Umbilical cord (tissue), 2 donors: ENCODE data around the gene NOL4L. TPM values are rescaled to one million over a fixed set of nuclear protein-coding genes. Genes with fewer than 3 reads are reported as not detected.

Source experiments
- DNase-seq: peaks from one replicate; pipeline ENCODE4 v3.0.0-alpha.2; 2015; ENCODE audit warnings: low spot score
- total RNA-seq: library from RNA; depleted of rRNA; stranded (reverse); fragments of >200 nt; gene quantifications from one replicate; pipeline ENCODE4 v1.2.3, GENCODE V29; 2014; ENCODE audit warnings: low replicate concordance; ENCODE audit not compliant: insufficient read depth

NOL4L gene
- total RNA-seq, 1 donor from 2014 or later: 6.5 TPM

DNA sequence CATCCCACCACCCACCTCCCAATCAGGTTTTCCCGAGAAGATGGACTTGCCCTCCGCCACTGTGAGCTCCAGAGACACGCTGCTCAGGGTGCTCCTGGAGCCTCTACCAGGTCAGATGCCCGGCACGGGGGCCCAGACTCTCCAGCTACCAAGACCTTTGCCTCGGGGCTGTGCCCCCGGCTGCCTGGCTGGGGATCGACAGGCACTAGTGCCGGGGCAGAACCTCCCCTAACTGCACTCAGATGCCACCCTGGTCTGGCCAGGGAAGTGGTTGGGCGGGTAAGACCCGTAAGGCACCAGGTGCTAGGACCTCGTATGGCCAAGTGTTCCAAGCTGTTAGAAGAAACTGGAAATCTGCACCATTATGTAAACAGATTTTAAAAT lies 126.3 kb downstream of the NOL4L start:
- DNase-seq: no peak

GRCh38 chr20:32458061-32458836 lies 126.9 kb downstream of the NOL4L start:
- DNase-seq: no peak

DNA sequence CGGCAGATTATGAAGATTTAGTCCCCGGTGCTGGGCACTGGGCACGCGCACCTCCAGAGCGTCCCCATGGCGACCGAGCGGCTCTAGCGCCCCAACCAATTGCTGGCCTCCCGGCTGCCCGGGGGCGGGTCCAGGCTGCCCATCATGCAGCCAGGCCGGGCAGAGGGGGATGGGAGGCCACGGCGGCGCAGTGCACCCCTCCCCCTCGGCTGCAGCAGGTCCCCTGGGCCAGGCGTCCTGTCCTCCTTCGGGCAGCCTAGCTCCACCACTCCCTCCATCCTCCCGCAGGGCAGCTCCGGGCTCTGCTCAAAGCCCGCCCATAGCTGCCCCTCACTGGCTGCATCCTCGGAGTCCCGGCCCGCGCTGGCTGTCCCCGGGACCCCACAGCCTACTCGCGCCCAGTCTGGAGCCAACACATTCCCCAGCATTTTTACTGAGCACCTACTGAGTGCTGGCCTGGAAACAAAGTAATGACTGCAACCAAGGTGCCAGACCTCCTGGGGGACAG lies 127.6 kb downstream of the NOL4L start:
- peak; percentile 85 for DNase-seq

GRCh38 chr20:32456869-32457478 lies 128.2 kb downstream of the NOL4L start:
- peak; percentile 80 for DNase-seq

GRCh38 chr20:32455901-32456701 lies 129.0 kb downstream of the NOL4L start:
- DNase-seq: no peak

DNA sequence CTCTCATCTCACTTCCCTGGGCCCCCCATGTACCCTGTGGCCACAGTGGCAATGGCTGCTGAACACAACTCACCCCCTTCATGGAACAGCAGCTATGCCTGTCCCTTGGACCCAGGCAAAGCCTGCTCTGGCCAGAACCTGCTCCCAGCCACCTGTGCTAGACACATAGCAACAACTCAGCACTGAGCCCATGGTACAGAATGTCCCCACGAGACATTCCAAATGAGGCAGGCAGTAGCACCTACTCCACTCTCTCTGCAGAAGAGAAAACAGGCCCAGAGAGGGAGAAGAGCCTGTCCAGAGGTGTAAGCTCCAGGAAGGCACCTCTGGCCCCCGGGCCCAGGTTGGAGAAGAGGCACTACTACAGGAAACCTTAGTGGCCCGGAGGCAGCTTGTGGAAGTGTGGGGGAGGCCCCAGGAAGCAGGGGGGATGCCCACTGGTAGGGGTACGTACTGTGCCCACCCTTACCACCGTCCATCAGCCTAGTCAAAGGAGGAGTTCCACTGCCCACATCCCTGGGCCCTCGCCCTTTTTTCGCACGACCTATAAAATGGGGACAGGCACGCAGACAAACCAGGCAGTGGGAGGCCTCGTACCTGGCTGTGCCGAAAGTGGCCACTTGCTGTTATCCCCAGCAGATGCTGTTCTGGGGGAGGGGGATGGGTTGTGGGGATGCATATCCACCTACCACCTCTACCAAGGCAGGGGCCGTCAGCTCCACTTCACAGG lies 129.8 kb downstream of the NOL4L start:
- no peak for DNase-seq

- no peak for DNase-seq
Observed at GRCh38 chr20:32454164-32455145, 130.7 kb downstream of the NOL4L start.

DNA sequence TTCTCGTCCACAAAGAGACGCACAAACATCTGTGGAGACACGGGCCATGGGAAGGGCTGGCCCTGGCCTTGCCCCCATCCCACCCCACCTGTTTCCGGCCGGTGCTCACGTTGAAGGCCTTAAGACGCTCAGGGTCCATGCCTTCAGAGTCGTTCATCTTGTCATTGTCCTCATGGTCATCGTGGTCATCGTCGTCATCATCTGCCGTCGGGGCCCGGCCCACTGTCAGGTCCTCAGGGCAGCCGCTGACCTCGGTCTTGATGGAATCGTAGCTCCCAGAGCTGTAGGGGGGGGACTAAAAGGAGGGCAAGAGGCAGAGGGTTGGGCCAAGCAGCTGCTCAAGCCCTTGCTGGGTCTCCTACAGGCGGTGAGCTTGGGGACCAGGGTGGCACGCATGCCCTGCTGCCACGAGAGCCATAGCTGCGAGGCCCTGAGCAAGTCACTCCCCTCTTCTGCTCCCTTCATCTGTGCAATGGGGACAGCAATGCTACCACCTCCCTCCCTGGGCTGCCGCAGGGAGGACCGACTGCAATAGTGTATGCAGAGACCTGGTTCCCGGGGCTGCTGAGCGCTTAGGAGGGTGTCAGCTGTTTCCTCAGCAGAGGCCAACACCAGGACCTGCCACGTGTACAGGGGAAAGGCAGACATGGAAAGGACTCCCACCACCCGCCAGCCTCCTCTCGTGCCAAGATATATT lies 131.5 kb downstream of the NOL4L start:
- DNase-seq: no peak

DNA sequence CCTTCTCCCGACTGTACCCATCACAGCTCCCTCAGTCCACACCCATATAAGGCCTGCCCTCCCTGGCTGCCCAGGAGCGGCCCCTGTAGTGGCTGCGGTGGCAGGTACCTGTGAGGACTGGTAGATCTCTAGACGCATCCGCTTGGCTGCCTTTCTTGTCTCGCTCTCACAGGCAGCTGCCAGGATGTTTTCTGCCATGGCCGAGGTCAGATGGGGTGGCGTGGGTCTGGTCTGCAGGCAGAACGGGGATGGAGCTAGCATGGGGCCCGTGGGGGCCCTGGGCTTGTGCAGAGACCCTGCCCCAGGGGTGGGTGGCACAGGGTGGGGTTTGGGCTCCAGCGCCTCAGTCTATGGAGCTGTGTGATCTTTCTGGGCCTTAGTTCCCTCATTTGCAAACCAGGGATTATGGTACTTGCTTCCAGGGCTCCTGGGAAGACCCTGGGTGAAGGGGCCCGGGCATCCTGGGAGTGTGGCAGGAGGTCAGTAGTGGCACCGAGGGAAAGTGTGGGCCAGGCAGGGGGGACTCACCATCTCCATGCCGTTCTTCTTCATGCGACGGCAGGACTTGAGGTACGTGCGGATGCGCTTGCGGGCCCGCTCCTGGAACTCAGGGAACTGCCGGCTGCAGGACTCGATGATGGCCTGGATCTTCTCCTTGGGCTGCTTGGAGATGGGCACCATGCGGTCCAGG lies 132.2 kb downstream of the NOL4L start:
- DNase-seq: no peak

DNA sequence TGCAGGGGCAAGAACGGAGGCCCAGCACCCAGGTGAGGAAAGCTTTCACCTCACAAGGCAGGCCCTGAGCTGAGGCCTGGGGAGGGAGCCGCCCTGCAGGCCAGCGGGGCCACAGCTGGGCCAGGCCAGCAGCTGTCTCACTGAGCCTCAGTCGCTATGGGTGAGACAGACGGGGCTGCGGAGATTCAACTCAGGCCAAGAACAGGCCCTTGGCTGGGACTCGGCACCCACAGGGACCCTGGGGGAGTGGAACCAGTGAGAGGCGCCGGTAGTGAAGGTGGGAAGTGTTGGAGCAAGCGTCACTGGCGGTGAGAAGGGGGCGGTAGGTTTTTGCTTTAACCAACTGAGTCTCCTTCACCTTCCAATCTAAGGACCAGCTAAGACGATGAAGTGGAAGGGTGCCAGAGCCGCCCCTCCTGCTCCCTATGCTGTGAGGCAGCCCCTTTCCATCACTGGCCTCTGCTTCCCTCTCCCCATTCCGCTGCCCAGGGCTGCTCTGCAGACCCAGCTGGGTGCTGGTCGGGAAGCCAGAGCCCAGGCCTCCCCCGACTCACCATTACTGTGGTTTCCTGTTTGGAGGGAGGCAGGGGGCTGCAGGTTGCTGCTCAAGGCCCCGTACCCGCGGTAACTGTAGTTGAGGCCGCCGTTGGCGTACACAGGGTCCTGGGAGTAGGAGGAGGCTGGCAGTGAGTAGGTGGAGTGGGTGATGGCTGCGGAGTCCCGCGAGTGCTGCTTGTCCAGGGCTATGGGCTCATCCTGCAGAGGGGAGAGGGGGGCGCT lies 133.3 kb downstream of the NOL4L start:
- no peak for DNase-seq

GRCh38 chr20:32451340-32451681 lies 133.8 kb downstream of the NOL4L start:
- DNase-seq: no peak

DNA sequence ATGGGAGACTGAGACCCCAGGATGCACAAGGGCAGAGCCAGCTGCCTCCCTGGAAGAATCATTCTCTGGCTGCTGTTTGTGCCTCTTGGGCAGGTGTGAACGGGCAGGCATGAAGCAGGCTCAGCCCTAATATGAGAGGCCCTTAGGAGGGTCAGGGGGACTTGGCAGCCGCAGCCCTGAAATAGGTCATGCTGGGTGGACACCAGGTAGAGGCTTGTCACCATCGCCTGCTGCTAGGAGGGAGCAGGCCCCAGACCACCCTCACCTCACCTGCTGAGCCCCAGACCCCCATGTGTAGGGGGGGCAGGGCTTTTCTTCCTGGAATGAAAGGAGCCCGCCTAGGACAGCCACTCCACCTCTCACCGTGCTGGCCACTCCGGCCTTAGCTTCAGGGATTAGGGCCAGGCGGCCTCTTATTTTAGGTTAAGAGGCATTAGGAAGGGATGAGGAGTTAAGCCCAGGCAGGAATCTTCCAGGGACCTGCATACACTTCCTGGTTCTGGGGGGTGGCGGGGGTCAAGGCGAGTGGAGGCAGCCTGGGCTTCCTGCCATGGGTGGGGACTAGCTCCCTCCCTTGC lies 134.6 kb downstream of the NOL4L start:
- no peak for DNase-seq

GRCh38 chr20:32449890-32450401 lies 135.2 kb downstream of the NOL4L start:
- no peak for DNase-seq

DNA sequence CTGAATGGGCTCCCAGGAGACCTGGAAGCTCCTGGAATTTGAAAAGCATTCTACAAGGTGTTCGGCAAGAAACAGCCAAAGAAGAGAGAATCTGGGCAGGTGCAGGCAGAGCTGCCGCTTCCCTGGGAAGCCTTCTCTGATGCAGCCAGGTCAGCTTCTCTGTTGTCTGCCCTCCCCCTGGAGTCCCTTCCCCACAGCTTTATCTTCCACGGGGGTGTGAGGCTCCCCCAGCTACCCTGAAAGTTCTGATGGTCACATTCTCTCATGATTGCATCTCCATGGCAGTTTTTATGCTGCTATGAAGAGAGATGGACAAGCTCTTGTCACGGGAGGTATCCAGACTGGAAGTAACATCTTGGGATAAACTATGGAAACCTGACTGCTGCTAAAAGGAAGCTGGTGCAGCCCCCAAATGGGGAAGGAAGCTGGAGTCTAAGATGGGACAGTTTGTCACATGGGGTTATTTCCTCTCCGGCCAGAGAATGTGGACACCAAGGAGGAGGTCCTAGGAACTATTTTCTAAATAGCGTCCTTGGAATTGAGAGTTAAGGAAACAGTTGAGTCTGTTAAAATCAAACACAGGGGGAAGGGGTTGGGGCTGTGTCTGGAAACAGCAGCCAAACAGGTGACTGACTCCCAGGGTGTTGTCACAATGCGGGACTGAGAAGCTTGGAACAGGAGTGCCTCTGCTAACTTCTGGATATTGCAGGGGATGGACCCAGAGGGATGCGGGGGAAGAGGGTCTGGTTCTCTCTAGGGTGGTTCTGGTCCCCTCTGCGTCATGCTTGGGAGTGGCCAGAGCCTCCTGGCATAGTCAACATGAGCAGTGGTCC lies 135.9 kb downstream of the NOL4L start:
- DNase-seq: no peak

DNA sequence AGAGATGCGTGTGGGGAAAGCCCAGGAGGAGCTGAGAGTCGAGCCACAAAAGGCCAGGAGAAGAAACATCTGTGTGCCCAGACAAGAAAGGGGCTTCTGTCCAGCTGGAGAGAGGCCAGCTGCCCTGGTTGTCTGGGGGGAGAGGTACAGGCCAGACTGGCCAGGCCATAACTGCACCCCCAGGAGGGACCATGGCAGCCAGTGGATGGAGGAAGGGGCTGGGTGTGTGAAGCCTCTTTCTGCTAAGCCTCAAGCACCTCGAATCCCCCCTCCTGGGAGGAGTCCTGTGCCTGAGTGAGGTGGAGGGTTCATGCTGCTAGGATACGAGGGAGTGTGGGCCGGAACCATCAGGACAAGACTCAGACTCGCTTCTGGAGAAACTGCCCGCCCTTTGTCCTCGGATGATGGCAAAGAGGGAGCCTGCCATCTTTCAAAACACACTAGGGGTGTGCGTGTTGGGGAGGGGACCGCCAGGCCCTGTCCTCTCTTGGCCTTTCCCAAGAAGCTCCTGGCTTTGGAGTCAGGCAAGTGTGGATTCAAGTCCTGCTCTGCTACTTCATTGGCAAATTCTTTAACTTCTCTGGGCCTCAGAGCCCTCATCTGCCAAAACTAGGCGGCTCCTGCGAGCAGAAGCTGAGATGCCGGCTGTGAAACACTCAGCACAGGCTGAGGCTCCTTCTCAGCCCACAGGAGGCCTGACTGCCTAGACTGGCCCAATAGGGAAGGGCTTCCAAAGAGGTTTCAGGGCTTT lies 136.7 kb downstream of the NOL4L start:
- no peak for DNase-seq
